SK-N-SH (cell line): ENCODE data around the gene VPS33A.

Experiments used
- POLR2AphosphoS5 ChIP-seq: IDR thresholded peaks from 2 replicates; pipeline ENCODE4 v1.6.1; 2012; ENCODE audit warnings: low read depth, low read length
- RAD21 ChIP-seq: IDR thresholded peaks from 2 replicates; pipeline ENCODE4 v1.6.1; 2012; ENCODE audit warnings: mild to moderate bottlenecking, low read length
- TEAD4 ChIP-seq: IDR thresholded peaks from 2 replicates; pipeline ENCODE4 v1.4.0; 2012; ENCODE audit warnings: mild to moderate bottlenecking, borderline replicate concordance; ENCODE audit not compliant: insufficient read depth
- TF ChIP-seq, protein P1 (sequence below): fragments of 200-600 bp; sonication (generic); IDR thresholded peaks from 2 replicates; pipeline ENCODE4 v1.6.1; 2017; ENCODE audit warnings: antibody characterized with exemption, mild to moderate bottlenecking, moderate library complexity

DNA sequence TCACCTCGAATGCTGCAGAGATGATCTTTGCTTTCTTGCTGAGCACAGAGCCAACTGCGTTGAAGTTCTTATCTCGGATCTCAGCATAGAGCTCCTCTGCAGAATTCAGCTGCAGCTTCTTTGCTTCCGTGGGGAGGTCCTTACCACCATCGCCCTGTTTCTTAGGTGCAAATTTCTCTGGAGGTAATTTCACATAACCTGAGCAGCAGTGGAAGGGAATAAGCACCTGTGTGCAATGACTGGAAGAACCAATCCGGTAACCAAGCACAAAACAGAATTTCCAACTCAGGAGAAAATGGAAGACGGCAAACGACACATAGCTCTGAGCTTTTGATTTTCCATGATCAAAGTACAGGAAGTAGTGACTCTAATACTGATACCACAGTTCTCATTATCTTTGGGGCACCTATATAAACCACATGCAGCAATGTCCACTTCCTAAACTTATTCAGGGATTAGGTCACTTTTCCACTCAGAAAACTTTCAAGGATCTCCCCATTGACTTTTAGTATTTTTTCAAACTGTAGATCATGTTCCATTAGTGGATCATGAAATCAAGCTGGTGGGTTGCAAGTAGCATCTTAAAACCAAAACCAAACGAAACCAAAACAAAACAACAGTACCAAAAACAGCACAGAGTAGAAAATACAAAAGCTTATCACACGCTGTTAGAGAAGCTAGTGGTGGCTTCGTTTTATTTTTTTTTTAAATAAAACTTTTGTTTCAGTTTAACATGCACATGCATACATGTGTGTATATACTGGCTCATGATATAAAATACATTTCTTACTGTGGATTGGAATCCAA lies 21.5 kb downstream of the VPS33A start:
- TF ChIP-seq TEAD4 = no peak
- TF ChIP-seq POLR2AphosphoS5 = no peak
- TF ChIP-seq, protein P1, sequence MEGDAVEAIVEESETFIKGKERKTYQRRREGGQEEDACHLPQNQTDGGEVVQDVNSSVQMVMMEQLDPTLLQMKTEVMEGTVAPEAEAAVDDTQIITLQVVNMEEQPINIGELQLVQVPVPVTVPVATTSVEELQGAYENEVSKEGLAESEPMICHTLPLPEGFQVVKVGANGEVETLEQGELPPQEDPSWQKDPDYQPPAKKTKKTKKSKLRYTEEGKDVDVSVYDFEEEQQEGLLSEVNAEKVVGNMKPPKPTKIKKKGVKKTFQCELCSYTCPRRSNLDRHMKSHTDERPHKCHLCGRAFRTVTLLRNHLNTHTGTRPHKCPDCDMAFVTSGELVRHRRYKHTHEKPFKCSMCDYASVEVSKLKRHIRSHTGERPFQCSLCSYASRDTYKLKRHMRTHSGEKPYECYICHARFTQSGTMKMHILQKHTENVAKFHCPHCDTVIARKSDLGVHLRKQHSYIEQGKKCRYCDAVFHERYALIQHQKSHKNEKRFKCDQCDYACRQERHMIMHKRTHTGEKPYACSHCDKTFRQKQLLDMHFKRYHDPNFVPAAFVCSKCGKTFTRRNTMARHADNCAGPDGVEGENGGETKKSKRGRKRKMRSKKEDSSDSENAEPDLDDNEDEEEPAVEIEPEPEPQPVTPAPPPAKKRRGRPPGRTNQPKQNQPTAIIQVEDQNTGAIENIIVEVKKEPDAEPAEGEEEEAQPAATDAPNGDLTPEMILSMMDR = no peak
- no peak for TF ChIP-seq RAD21
